Ishikawa (cell line): Measurements from ENCODE around the gene OSM.

Experiments
- CREB1 ChIP-seq: IDR thresholded peaks from 2 replicates; pipeline ENCODE4 v1.6.1; 2012; ENCODE audit warnings: low read depth
- RAD21 ChIP-seq: IDR thresholded peaks from 2 replicates; pipeline ENCODE4 v1.6.1; 2012; ENCODE audit warnings: low read depth

DNA sequence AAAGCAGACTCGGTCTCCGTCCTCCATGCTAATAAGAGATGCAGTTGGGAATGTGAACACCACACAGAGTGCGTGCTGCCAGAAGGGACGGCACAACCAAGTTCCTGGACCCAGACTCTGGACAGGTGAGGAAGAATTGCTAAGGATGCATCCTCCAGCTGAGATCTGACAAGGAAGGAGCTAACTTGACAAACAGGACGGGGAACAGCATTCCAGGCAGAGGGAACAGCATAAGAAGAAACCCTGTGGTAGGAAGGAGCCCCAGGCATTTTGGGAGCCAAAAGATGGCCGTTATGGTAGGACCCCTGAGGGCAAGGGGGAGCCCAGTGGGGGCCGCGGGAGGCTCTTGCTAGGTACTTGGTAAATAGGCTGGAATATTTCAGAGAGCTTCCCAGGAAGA, 6.0 kb downstream of the OSM start:
- TF ChIP-seq RAD21: no peak
- no peak for TF ChIP-seq CREB1
